ENCODE results near the gene SIM1.

The SIM1 gene

DNA sequence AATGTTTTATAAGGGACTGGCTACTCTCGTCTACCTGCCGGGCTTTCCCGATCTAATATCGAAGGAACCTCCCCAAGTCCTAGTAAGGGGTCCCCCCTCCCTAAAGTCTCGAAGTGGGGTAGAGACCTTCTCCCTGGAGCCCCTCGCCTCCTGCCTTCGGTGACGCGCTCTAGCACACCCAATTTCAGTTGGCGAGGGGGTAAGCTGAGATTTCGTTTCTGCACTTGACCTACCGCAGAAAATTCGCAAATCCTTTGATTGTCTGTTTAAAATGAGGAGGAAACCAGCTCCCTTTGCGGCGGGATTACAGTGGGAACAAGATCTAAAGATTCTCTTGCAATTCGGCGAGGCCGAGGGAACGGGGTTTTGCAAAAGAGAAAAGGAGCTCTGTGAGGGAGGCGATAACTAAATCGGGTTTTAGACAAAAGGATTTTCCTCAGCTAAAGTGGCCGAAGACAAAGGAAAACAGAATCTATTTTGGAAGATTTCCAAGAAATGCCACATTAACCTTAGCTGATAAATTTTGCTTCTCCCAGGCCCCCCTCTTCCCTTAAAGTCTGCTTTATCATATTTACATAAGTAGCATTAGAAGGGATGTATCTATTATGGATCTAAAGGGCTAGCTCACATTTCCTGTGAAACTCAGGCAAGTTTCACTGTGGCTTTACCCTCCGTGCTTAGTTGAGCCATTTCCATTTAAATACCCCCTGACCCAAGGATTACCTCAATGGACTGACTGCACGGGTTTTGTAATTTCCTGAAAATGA lies 8.4 kb downstream of the SIM1 start:
- no peak for DNase-seq

DNA sequence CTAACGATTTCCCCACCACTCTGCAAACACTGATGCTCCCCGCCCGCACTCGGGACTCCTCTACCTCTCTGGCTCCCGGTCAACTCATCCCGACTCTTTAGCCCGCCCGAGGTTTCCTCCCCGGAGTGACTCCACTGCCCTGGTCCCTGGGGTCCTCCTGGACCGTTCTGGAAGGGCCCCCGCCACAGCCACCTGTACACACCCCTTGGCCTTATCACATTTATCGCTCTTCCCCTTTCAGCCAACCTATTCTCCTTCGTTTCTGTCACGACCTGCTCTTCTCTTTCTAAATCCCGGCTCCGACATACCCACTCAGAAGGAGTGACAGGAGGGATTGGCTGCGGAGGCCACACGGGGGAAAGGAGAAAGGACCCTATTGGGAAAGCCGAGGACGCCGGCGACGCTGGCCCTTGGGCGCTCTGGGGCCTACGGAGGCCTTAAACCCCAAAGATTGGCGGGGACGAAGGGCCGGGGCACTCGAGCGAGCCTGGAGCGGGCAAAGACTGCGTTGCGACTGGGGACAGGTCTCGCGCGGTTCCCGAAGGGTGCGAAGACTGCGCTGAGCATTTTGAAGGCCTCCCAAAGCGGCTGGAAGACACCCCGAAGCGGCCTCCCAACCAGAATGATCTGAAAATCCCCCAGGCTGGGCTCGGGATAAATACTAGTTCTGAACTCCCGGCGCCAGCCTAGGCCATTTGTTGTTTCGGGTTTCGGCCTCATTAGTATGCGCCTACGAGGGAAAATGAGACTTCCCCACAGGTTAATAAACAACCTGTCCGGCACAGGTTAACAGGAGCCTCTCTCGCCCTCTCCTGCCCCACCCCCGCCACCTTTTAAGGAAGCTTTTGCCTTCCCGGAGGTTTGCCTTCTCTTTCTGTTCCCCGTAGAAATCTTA lies 9.2 kb downstream of the SIM1 start:
- DNase-seq = no peak

DNA sequence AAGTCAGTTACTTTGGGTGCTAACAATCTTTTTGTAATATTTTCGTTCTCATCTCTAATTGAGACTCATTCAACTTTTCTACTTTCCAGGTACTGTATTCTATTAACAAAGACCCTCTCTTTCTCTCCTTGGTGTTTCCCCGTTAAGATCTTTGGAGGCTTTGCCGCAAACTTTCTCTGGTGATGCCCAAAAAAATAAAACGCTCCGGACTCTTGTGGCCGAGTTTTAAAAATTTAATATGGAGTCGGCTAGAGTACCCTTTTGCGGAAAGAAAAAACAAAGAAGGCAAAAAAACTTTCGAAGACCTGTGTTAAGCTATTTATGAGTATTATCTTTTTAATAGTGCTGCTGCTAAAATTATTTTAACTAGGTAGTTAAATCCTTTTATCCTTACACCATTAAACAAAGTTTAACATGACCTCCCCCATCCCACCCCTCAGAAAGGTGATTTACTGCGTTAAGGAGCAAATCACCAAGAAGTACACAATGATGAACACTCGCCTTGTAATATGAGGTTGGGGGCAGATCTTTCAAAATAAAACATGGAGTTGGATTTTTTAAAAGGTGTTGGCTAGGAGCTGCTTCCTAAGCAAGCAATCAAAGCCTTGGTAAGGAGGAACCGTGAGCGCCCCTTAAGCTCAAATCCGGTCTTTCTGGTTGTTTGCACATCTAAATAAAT lies 10.0 kb downstream of the SIM1 start:
- no peak for DNase-seq

DNA sequence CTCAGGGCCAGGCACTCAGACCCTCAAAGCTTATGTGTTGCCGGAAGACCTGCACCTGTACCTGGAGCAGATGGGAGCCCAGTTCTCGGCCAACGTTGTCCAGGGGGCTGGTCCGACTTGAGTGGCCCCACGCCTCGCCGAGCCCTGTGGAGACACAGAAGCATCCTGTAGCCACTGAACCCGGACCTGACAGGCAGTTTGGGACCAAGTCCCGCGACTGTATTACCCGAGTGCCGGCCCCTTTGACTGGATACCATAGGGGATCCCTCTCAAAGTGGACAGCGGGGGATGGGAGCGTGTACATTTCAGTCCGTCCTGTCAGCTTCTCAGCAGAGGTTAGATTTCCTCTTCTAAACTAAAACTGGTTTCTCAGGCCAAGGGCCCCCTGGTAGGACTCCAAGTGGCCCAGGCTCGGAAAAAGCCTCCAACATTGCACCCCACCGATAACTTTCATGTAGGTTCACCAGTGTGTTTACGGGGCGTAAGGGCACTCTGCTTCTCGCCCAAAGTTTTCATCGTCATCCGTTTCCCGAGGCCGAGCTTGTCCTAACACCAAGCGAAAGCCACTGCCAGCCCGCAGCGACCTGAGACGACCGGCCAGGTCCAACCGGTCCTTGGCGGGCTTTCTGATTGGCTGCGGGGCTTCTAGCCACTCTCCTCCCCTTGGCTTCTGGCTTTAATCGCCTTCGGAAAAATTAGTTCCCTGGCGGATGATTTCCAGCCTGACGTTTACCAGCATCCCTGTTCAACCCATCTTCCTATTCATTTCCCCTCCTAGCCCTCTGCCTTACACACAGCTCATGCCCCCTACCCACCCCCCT lies 10.8 kb downstream of the SIM1 start:
- DNase-seq = no peak

DNA sequence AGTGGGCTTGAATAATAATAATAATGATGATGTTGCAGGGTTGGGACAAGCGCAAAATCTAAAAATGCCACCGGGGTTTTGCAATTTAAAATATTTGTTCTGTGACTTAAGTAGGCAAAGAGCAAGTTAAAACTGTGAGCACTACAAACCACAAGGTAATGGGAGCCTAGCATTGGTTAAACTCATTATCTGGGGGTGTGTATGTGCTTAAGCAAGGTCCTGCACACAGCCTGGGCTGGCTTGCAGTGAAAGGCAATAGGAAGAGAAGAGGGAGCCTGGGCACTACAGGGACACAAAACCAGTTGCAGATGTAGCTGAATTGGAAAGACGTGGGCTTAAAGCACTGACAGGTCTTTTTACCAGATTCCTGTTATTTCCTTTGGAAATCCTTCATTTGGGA lies 11.7 kb downstream of the SIM1 start:
- no peak for DNase-seq

DNA sequence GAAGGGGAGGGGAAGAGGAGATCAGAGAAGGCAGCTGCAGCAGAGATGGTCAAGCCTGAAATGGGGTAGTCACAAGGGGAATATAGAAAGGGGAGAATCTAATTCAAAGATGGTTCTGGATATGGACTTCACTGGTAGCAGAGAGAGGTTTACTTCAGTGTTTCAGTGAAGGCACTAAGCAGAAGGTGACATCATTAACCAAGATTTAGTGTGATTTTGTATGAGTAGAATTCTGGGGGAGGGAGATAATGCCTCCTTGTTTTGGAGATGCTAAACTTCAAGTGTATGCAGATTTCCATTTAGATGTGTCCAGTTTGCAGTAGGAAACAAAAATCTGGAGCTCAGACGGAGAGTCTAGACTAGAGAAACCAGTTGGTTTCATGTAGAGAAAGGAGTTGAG lies 13.1 kb downstream of the SIM1 start:
- DNase-seq = no peak

DNA sequence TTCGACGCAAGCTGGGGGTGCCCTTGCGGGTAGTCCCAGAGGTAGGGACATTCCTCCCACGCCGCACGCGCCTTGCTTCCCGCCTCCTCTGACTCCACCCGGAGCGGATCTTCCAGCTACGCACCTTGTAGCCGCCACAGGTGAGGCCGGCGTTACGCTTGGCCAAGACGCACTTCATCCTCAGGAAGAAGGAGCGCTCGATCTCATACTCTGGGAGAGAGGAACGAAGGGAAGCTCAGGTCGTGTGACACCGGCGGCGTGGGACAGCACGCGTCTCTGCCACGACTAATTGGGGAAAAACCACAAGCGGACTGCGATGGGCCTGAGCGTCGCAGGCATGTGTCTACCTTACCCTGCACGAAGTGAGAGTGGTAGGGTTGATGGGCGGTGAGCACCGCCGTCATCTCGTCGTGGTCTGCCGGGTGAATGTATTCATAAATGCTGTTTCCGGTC lies 15.5 kb downstream of the SIM1 start:
- no peak for DNase-seq

DNA sequence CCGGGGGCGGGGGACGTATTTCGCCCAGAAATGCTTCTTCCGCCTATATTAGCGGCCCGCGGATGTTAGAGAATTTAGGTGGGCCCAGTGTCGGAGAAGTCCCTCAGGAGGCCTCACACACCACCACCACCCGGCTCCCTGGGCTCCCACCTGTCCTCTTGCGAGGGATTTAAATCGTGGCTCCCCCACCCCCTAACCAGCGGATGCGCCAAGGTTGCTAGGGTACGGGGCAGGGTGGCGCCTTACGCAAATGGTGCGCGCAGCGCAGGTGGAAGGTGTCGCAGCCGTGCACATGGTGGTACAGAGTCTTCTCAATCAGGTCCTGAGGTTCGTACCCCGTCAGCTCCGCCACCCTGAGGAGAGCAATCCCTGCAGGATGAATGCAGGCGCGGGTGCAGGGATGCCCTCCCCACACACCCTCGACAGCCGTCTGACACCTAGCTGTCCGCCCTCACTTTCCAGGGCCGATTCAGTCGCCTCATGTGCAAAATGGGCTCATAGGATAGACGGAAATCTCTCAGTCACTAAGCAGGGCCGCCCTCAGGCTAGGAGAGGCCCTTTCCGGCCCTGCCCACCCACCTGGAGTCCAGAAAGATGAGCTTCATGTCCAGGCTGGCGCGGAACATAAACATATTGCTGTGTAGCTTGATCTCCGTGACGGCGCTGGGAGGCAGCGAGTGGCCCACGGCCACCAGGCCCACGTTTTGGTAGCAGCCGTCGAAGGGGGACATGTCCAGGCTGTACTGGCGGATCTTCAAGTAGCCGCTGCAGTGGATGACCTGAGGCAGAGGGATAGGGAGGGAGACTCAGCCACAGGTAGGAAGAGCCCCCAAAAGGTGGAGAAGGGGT lies 16.6 kb downstream of the SIM1 start:
- DNase-seq = no peak

DNA sequence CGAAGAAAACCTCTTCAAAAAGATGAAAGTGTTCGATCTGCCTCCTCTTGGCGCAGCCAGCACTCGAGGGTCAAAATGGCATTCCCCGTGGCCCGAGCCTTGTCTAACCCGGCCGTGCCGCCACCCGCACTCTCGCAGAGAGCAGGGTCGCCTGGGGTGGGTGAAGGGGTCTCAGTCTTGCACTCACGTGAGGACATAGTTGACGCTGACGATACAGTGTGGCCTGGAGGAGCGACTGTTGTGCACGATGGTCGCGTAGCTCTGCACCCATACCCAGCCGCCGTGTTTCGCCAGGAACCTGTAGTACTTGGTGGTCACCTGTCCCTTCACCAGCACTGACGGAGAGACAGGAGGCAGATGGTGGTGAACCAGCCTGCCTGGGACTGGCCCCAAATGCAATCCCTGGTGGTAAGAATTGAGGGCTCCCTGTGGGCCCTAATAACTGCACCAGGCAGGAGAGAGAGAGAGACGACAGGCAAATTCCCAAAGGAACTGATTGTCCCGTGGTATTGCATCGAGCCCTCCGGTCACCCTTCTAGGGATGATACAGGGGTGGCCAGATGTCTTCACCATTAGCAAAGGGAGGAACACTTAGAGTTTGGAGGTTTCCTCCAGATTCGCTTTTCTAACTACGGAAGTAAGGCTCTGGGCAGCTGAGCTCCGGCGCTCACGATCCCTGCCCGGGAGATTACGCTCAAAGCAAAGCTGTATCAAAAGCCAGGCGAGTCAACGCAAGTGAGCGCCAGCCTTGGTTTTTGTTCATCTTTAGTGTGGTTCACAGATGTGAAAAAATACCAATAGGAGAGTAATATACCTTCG lies 17.4 kb downstream of the SIM1 start:
- DNase-seq = no peak

DNA sequence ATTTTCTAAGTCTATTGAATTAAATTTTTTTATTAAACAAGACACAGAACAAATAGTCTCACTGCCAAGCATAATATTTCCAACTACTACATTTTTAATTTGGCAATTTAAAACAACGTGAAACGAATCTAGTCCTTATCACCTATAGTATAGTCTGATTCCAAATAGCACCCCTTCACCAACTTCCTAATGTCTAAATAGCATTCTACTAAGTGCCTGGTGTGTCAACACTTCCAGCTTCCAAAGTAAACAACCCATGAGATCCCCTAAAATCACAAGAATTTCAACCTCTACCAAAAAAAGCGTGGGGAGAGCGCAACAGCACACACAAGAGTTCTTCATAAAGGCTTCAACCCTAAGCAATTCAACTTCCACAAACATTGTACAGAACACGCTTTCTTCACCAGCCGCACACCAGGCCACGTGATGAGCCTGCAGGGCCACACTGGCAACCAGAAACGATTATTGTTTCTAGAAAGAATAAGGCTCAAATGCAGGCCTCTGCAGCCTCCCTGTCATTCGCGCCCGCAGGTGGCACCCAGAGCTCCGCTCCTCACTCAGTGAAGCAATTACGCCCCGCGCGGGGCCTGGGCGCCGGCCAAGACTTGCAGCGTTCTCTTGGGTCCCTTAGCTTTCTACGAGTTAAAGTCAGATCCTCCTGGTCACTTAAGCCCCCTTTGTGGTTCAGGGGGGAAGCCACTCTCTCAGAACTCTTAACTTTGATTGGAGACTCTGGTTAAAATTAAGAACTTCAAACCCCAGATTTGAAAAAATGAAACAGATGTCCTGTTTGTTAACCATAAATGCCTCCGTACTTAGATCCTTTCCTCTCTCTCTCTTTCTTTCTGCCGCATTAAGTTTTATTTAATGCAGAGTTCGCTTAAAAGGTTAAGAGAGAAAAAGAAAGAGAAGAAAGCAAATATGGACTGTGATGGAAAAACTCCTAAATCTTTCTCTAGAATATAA lies 18.3 kb downstream of the SIM1 start:
- no peak for DNase-seq

DNA sequence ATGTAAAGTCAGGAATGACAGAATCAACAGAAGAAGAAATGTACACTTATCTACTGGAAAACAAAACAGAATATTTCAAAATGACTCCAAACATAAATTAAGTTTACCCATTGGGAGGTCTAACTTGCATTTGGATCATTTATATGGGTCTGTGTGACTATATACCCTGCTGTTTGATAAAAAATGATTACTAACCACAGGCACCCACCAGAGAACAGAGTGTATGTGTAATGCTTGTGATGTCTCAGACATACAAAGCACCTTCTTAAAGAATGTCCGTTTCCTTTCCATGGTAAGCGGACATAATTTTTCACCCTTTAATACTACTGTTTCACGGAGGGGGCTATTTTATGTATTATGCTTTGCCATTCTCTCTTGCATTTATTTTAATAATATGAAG lies 19.2 kb downstream of the SIM1 start:
- DNase-seq = no peak

DNA sequence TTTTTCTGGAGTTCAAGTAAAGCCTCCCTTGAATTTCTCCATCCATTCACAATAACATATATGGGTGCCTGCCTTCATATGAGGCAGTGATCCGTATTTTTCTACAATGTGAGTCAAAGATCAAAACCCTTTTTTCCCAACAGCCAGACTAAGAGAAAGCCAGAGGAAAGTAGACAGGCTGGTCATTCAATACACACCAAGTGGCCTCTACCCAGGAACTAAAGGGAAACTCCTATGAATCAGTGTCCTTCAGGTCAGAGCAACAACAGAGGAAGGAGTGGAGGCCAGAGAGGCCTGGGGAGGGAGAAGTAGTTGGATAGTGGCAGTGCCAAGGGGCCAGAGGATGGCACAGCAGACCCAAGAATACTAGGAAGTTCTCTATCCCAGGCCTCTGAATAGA lies 23.8 kb downstream of the SIM1 start:
- no peak for DNase-seq

DNA sequence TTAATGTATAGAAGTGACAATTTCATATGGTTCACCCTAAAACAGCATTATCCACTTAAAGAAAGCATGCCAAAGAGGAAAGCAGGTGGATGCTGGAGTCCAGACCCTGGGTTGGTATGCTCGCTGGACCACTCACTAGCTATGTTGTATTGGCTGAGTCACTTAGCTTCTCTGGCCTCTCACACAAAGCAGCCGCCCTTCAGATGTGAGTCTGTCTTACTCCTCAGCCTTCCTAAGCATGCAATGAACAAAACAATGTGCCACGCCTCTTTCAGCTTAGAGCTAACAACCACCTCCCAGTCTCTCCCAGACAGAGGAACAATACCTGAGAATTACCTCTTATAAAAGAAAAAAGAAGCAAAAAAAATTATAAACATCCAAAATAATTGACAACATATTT lies 29.4 kb downstream of the SIM1 start:
- DNase-seq = no peak

DNA sequence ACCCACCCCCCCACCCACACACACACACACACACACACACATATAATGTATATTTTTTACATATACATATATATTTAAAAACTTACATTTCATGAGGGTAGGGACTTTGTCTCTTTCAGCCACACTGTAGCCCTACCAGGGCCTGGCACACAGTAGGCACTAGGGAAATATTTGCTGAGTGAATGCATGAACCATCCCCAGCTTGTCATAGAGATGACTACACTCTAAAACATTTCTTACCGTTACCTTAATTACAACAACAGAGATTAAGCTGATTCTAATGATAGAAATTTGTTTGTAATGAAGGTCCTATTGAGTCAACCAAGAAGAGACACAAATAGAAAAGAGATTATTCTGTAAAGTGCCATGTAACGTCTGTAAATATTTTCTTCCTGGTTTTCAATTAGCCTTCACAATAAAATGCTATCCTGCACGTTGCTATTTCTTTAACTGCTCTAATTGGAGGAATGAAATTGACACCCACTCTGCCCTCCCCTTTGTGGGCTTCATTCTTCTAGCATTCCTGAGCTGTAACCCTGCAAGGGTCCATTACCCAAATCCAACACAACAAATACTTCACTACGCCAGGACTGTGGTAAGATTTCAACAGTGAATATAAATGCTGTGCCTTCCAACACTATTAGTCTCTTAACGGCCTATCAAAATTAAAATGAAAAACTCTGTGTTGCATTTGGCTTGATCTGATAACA lies 30.8 kb downstream of the SIM1 start:
- DNase-seq = no peak

DNA sequence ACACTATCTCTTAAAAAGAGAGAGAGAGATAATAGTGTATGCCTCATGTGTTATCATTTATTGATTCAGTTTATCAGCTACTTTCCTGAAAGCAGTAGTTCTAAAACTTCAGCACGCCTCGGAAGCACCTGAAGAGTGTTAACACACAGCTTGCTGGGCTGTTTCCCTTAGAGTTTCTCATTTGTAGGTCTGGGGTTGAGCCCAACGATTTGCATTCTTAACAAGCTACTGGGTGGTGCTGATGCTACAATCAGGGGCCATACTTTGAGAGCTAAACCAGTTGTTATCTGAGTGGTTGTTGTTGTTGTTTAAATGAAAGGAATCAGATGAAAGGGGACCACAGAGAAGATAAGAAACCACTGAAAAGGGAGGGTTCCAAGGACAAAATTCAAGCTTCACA lies 32.6 kb downstream of the SIM1 start:
- no peak for DNase-seq

DNA sequence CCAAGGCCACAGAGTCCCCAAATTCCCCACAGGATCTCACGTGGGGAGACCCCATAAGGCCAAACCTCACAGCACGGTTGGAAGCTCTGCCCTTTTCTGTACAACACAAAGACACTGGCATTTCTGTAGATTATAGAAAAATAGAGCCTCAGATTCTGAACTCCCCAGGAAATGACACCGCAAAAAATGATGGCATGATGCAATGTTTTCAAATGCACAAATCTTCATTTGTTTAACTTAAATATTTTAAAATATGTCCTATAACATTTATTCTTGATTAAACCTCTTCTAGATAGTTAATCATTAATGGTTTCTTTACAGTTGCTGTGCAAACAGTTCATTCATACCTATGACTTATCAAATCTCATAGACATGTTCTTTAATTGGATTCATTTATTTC lies 33.8 kb downstream of the SIM1 start:
- DNase-seq = no peak

DNA sequence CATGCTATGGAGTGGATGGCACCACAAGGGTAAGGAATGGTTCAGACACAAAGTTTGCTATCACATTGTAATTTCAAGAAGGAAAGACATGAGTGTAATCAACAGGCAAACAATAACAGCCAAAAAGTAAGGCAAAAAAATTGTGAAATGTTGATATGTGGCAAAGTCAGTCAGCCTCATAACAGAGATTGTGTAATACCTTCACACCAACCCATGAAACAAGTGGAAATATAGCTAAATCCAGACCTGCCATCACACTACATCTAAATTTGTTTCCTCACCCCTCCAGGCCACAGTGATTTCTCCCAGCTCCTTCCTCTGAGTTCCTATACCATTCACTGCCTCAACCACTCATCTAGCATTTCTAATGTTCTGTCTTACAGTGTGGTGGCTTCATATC lies 37.3 kb downstream of the SIM1 start:
- DNase-seq = no peak

DNA sequence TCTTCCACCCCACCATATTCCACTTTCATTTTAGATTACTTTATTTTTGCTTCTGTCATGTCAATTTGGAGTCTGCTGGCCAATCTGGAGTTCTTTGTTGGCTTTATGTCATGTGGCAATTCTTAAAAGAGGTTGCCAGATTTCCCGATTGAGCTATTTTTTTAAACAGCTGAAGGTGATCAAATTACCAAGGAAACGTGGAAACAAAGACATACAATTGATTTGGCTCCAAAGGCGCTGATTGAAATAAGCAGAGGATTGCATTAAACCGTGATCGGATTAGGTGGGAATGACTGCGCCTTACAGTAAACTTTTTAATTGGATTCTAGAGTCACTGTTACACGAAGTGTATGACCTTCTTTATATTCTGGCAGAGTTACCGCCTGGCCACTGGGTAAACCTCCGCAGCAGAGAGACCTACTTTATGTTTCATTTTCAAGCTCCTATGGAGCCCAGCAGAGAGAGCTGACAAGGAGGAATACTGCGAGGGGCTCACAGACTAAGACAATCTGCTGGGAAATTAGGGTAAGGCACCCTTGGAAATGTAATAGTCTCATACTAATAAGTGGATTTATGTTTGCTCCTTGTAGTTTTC lies 37.9 kb downstream of the SIM1 start:
- DNase-seq = no peak

DNA sequence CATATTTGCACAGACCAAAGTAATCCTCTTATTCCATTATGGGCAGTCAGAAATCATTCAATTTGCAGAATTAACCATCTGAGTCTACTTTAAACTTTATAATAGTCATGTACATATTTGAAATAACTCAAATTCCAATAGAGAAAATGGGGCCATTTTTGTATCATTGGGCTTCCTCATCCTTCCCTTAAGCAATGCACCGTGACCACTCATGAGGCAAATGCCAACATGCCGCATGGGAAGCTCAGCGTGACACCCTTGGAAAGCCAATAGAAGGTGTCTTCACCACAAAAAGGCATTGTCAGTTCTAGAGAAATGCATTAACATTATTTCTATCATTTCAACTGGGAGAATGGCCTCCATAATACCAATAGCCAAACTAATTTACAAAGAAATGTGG lies 38.5 kb downstream of the SIM1 start:
- no peak for DNase-seq

All from left hindlimb (tissue), 1 donor.